ENCODE measurements around the gene GRIK5.

The GRIK5 gene

DNA sequence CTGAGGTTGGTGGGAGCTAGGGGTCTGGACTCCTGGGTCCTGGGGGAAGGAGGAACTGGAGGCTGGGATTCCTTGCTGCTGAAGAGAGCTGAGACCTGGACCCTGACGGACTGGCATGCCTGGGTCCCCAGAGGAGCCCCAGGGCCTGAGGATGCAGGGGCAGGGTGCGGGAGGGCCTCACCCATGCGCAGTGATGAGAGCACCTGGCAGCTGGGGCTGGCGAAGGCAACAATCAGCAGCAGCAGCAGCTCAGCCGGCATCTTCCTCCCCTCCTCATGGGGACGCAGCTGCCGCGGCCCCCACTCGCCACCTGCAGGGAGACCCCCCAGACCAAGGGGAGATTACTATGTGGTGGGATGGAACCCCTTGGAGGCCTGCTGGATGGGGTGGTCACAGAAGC lies 4.5 kb downstream of the GRIK5 start:
- no peak for DNase-seq (ENCODE audit: extremely low read depth, insufficient read length)
- H3K27me3 ChIP-seq (replicated peaks; ENCODE audit: control insufficient read depth, insufficient read depth, low read length): peaks cover 7% of the 10 kb centered on the region
- H3K36me3 ChIP-seq (ENCODE audit: control insufficient read depth, insufficient read depth, low read length): no peaks in the 10 kb centered on the region

DNA sequence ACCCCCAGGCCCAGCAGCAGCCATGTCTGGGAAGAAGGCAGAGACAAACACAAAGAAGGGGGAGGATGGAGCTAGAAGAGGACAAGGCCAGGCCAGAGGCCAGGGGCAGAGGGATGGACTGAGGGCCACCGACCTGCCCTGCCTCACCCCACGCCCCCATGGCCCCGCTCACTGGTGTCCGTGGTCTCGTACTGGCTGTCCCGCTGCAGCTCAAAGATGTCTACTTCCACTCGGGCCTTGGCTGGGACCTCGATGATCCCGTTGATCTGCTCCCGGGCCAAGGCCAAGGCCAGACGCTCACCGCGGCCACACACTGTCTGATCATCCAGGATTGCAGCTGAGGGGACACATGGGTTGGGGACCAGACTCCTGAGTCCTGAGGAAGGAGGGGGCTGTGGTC lies 5.0 kb downstream of the GRIK5 start:
- no peak overlapping the region for H3K4me3 ChIP-seq (replicated peaks; ENCODE audit: low read depth, low read length)
- no peaks in the 10 kb centered on the region for H3K36me3 ChIP-seq (ENCODE audit: control insufficient read depth, insufficient read depth, low read length)
- TF ChIP-seq CTCF (IDR thresholded peaks at IDR 0.05; ENCODE audit: insufficient read depth, low read length, poor library complexity, severe bottlenecking): no peak
- no peak for DNase-seq (ENCODE audit: extremely low read depth, insufficient read length)
- H3K27me3 ChIP-seq (replicated peaks; ENCODE audit: control insufficient read depth, insufficient read depth, low read length): peaks cover 7% of the 10 kb centered on the region

More for the DNA sequence above, 4.5 kb downstream of the GRIK5 start:
- TF ChIP-seq CTCF (IDR thresholded peaks at IDR 0.05; ENCODE audit: insufficient read depth, low read length, poor library complexity, severe bottlenecking): no peak
- H3K4me3 ChIP-seq (replicated peaks; ENCODE audit: low read depth, low read length): no peak overlapping the region

- DNase-seq (ENCODE audit: extremely low read depth, insufficient read length): no peak
- no peaks in the 10 kb centered on the region for H3K36me3 ChIP-seq (ENCODE audit: control insufficient read depth, insufficient read depth, low read length)
- peaks cover 7% of the 10 kb centered on the region for H3K27me3 ChIP-seq (replicated peaks; ENCODE audit: control insufficient read depth, insufficient read depth, low read length)
- H3K4me3 ChIP-seq (replicated peaks; ENCODE audit: low read depth, low read length): no peak overlapping the region
- no peak for TF ChIP-seq CTCF (IDR thresholded peaks at IDR 0.05; ENCODE audit: insufficient read depth, low read length, poor library complexity, severe bottlenecking)
Measured at GRCh38 chr19:42064432-42064831, 5.6 kb downstream of the GRIK5 start.

- no peak for TF ChIP-seq CTCF (IDR thresholded peaks at IDR 0.05; ENCODE audit: insufficient read depth, low read length, poor library complexity, severe bottlenecking)
- no peak overlapping the region for H3K4me3 ChIP-seq (replicated peaks; ENCODE audit: low read depth, low read length)
- DNase-seq (ENCODE audit: extremely low read depth, insufficient read length): no peak
- H3K27me3 ChIP-seq (replicated peaks; ENCODE audit: control insufficient read depth, insufficient read depth, low read length): no peaks in the 10 kb centered on the region; the same call in 1 of the 2 replicates
- no peaks in the 10 kb centered on the region for H3K36me3 ChIP-seq (ENCODE audit: control insufficient read depth, insufficient read depth, low read length)
Measured at GRCh38 chr19:42062381-42062780, 7.6 kb downstream of the GRIK5 start.

DNA sequence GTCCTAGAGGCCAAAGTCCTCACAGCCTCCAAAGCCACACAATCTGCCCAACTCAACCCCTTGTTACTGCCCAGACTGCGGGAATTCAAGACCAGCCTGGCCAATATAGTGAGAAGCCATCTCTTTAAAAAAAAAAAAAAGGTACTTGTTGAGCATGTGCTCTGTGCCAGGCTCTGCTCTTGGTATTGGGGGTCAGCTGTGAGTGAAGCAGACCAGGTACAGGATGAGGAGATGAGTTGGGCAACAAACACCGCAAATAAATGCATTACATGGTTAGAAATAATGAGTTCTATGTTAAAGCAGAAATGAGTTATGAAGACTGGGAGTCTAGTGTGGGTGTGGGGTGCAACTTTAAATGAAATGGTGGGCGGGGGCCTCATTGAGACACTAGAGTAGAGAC lies 9.9 kb downstream of the GRIK5 start:
- H3K4me3 ChIP-seq (replicated peaks; ENCODE audit: low read depth, low read length): no peak overlapping the region
- no peak for TF ChIP-seq CTCF (IDR thresholded peaks at IDR 0.05; ENCODE audit: insufficient read depth, low read length, poor library complexity, severe bottlenecking)
- H3K27me3 ChIP-seq (replicated peaks; ENCODE audit: control insufficient read depth, insufficient read depth, low read length): no peaks in the 10 kb centered on the region
- DNase-seq (ENCODE audit: extremely low read depth, insufficient read length): no peak
- H3K36me3 ChIP-seq (ENCODE audit: control insufficient read depth, insufficient read depth, low read length): no peaks in the 10 kb centered on the region

DNA sequence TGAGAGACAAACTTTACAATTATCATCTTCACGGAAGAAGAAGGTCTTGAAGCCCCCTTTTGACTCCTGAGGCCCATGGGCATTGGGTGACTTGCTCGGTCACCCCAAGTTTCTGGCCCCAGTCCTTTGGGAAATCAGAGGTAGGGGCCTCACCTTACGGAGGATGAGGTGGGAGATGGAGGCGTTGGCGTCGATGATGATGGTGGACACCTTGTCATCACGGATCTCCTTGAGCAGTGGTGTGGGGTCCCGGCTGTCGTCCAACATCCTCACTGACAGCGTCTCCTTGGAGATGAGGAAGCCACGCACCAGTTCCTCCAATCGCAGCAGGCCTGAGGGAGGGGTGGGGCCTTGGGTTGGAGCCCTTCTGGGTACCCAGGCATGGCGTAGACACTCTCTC lies 10.8 kb downstream of the GRIK5 start:
- no peak for DNase-seq (ENCODE audit: extremely low read depth, insufficient read length)
- Histone ChIP-seq H3K27me3 (replicated peaks; ENCODE audit: control insufficient read depth, insufficient read depth, low read length) (no peaks in the 10 kb centered on the region), H3K4me3 (replicated peaks; ENCODE audit: low read depth, low read length) (no peak overlapping the region), H3K36me3 (ENCODE audit: control insufficient read depth, insufficient read depth, low read length) (no peaks in the 10 kb centered on the region)
- TF ChIP-seq CTCF (IDR thresholded peaks at IDR 0.05; ENCODE audit: insufficient read depth, low read length, poor library complexity, severe bottlenecking): no peak

Data from GM06990 (cell line).